GM12878 (cell line): ENCODE results near the gene OPA1.

Source experiments
- BACH1 ChIP-seq: fragments of 450-650 bp; IDR thresholded peaks from 2 replicates; pipeline ENCODE4 v1.6.1; 2017; ENCODE audit warnings: mild to moderate bottlenecking, borderline replicate concordance
- EP300 ChIP-seq, 2 experiments: fragments of 150-350 bp in 1 of 2; IDR thresholded peaks; 2 replicates each; pipeline ENCODE4 v1.6.1; 2011 to 2012; ENCODE audit warnings: low read depth in 2 of 2, low read length in 2 of 2, borderline replicate concordance in 1 of 2, improper control_type of control experiment in 1 of 2, inconsistent platforms in 1 of 2; ENCODE audit not compliant: control insufficient read depth in 1 of 2
- JUNB ChIP-seq: IDR thresholded peaks from 2 replicates; pipeline ENCODE4 v1.6.1; 2016; ENCODE audit warnings: antibody characterized with exemption, mild to moderate bottlenecking
- MYC ChIP-seq: IDR thresholded peaks from 2 replicates; pipeline ENCODE4 v1.6.1; 2011; ENCODE audit warnings: mild to moderate bottlenecking, low read length, moderate library complexity, inconsistent platforms; ENCODE audit not compliant: insufficient read depth, insufficient replicate concordance, insufficient read length, severe bottlenecking
- NR2C1 ChIP-seq: fragments of 450-650 bp; IDR thresholded peaks from 2 replicates; pipeline ENCODE4 v1.6.1; 2017; ENCODE audit warnings: antibody characterized with exemption, mild to moderate bottlenecking, moderate library complexity
- POLR2A ChIP-seq: IDR thresholded peaks from 2 replicates; pipeline ENCODE4 v1.6.1; 2011; ENCODE audit warnings: low read depth, mild to moderate bottlenecking, low read length
- POLR2AphosphoS2 ChIP-seq: IDR thresholded peaks from 2 replicates; pipeline ENCODE4 v1.6.1; 2011; ENCODE audit warnings: low read depth, mild to moderate bottlenecking, low read length, improper control_type of control experiment, moderate library complexity
- POLR2AphosphoS5 ChIP-seq: IDR thresholded peaks from 2 replicates; pipeline ENCODE4 v1.6.1; 2011; ENCODE audit warnings: mild to moderate bottlenecking, low read length, inconsistent platforms
- RFX5 ChIP-seq: IDR thresholded peaks from 2 replicates; pipeline ENCODE4 v1.6.1; 2011; ENCODE audit warnings: low read depth, low read length, improper control_type of control experiment
- TF ChIP-seq, protein P1 (sequence below), 3 experiments: IDR thresholded peaks in 2 of 3; conservative IDR thresholded peaks in 1 of 3; 2 replicates each; pipeline ENCODE4 v1.5.1; 2011; ENCODE audit warnings: low read depth in 3 of 3, low read length in 3 of 3, mild to moderate bottlenecking in 3 of 3, control low read depth in 2 of 3, moderate library complexity in 2 of 3, inconsistent platforms in 1 of 3, mixed read lengths in 1 of 3; ENCODE audit not compliant: control insufficient read depth in 2 of 3, insufficient read depth in 1 of 3; ENCODE audit errors: extremely low read depth in 1 of 3
- TF ChIP-seq, protein P2 (sequence below): IDR thresholded peaks from 2 replicates; pipeline ENCODE4 v1.6.1; 2012; ENCODE audit warnings: mild to moderate bottlenecking, low read depth, low read length
- TF ChIP-seq, protein P3 (sequence below): IDR thresholded peaks from 2 replicates; pipeline ENCODE4 v1.6.1; 2011; ENCODE audit warnings: mild to moderate bottlenecking, low read depth, low read length, moderate library complexity; ENCODE audit not compliant: insufficient replicate concordance

DNA sequence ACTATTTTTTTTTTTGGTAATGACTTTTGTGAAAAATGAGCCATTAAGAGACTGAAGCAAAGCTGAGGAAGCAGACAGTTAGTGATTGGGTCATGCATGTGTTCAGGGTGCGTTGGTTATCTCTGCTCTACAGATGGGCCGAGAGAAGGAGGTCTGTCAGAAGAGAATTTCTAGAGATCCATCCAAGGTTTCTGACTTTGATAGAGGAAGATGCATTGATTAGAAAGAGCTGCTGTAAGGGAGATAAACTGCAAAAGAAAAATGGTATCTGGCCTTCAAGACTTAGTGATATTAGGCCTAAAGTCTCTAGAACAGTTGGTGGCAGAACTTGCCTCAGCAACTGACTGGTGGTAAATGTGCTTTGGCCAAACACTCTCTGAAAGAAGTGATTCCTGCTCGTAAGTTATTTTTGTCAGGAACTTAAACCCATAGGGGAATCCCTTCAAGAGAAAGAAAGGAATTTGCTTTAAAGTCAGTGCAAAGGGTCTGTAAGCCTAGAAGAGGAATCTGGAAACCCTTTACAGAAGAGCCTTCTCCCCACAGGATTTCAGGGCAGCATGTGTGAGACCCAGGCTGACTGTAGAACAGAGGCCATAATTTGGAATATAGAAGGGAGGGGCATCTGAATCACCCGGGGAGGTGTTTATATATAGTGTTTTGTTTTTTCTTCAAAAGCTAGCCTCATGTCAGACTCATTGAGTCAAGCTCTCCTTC lies 67.8 kb downstream of the OPA1 start:
- TF ChIP-seq POLR2AphosphoS2 (no peak), POLR2AphosphoS5 (no peak), NR2C1 (no peak), EP300 (IDR thresholded peaks at IDR 0.05; ENCODE audit: borderline replicate concordance in 1 of 2, control insufficient read depth in 1 of 2, low read depth in 2 of 2, low read length in 2 of 2) (no peak), MYC (no peak), POLR2A (no peak), RFX5 (no peak), BACH1 (no peak), JUNB (no peak)
- TF ChIP-seq, protein P1, sequence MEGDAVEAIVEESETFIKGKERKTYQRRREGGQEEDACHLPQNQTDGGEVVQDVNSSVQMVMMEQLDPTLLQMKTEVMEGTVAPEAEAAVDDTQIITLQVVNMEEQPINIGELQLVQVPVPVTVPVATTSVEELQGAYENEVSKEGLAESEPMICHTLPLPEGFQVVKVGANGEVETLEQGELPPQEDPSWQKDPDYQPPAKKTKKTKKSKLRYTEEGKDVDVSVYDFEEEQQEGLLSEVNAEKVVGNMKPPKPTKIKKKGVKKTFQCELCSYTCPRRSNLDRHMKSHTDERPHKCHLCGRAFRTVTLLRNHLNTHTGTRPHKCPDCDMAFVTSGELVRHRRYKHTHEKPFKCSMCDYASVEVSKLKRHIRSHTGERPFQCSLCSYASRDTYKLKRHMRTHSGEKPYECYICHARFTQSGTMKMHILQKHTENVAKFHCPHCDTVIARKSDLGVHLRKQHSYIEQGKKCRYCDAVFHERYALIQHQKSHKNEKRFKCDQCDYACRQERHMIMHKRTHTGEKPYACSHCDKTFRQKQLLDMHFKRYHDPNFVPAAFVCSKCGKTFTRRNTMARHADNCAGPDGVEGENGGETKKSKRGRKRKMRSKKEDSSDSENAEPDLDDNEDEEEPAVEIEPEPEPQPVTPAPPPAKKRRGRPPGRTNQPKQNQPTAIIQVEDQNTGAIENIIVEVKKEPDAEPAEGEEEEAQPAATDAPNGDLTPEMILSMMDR (IDR thresholded peaks at IDR 0.05 in 2 of 3, conservative IDR thresholded peaks at IDR 0.05 in 1 of 3; ENCODE audit: control insufficient read depth in 2 of 3, extremely low read depth in 1 of 3, insufficient read depth in 1 of 3, low read depth in 3 of 3, low read length in 3 of 3): no peak
- TF ChIP-seq, protein P2, sequence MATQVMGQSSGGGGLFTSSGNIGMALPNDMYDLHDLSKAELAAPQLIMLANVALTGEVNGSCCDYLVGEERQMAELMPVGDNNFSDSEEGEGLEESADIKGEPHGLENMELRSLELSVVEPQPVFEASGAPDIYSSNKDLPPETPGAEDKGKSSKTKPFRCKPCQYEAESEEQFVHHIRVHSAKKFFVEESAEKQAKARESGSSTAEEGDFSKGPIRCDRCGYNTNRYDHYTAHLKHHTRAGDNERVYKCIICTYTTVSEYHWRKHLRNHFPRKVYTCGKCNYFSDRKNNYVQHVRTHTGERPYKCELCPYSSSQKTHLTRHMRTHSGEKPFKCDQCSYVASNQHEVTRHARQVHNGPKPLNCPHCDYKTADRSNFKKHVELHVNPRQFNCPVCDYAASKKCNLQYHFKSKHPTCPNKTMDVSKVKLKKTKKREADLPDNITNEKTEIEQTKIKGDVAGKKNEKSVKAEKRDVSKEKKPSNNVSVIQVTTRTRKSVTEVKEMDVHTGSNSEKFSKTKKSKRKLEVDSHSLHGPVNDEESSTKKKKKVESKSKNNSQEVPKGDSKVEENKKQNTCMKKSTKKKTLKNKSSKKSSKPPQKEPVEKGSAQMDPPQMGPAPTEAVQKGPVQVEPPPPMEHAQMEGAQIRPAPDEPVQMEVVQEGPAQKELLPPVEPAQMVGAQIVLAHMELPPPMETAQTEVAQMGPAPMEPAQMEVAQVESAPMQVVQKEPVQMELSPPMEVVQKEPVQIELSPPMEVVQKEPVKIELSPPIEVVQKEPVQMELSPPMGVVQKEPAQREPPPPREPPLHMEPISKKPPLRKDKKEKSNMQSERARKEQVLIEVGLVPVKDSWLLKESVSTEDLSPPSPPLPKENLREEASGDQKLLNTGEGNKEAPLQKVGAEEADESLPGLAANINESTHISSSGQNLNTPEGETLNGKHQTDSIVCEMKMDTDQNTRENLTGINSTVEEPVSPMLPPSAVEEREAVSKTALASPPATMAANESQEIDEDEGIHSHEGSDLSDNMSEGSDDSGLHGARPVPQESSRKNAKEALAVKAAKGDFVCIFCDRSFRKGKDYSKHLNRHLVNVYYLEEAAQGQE: no peak
- TF ChIP-seq, protein P3, sequence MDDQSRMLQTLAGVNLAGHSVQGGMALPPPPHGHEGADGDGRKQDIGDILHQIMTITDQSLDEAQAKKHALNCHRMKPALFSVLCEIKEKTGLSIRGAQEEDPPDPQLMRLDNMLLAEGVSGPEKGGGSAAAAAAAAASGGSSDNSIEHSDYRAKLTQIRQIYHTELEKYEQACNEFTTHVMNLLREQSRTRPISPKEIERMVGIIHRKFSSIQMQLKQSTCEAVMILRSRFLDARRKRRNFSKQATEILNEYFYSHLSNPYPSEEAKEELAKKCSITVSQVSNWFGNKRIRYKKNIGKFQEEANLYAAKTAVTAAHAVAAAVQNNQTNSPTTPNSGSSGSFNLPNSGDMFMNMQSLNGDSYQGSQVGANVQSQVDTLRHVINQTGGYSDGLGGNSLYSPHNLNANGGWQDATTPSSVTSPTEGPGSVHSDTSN: no peak
